Measurements from ENCODE around the gene ATP5MC3. TPM values are rescaled to one million over a fixed set of nuclear protein-coding genes. Genes with fewer than 3 reads are reported as not detected.

Gene ATP5MC3
- total and polyA plus RNA-seq, 2 of the 13 experiments (the other 11 are each of a cell fraction or from before 2014, with no cell fraction given) = 676 to 1,007 TPM

GRCh38 chr2:175181104-175181876, at the start of gene ATP5MC3 (continued):
- TF ChIP-seq ZHX2 (IDR thresholded peaks at IDR 0.05; ENCODE audit: low read depth) (peak; percentile 61), ZHX2 (CRISPR knock-in tag; IDR thresholded peaks at IDR 0.05; ENCODE audit: borderline replicate concordance) (peak; percentile 71; the same call in 1 of the 2 replicates), ATF7-NPFF (CRISPR knock-in tag; IDR thresholded peaks at IDR 0.05; ENCODE audit: low read depth) (no peak), ZNF142 (CRISPR knock-in tag; IDR thresholded peaks at IDR 0.05) (peak; percentile 70; the same call in 1 of the 2 replicates), IKZF5 (CRISPR knock-in tag; IDR thresholded peaks at IDR 0.05) (peak; percentile 81), NFATC3 (CRISPR knock-in tag; IDR thresholded peaks at IDR 0.05) (peak; percentile 54; the same call in 1 of the 2 replicates), PAXIP1 (CRISPR knock-in tag; conservative IDR thresholded peaks at IDR 0.05) (no peak; the same call in 1 of the 2 replicates), ZNF678 (CRISPR knock-in tag; IDR thresholded peaks at IDR 0.05) (no peak; the same call in 1 of the 2 replicates), FOXO1 (CRISPR knock-in tag; IDR thresholded peaks at IDR 0.05) (peak; percentile 84; the same call in 1 of the 2 replicates), KLF15 (CRISPR knock-in tag; IDR thresholded peaks at IDR 0.05; ENCODE audit: borderline replicate concordance) (peak; percentile 93), RORA (CRISPR knock-in tag; IDR thresholded peaks at IDR 0.05) (no peak)
